Mesangial cell (primary cell): ENCODE measurements around the gene NCBP1. TPM values are rescaled to one million over a fixed set of nuclear protein-coding genes. Genes with fewer than 3 reads are reported as not detected.

ENCODE experiments used
- total RNA-seq: library from RNA; depleted of rRNA; stranded (reverse); fragments of >200 nt; gene quantifications from 2 replicates; pipeline ENCODE4 v1.2.3, GENCODE V29; 2015

Gene NCBP1
- 13.7 and 26.4 TPM in 2 replicates for total RNA-seq

GRCh38 chr9:97632985-97633858 is at the start of gene NCBP1, which contains the start of gene TSTD2:
NCBP1 (plus strand) TSS chr9:97633821; CDS start chr9:97633882, 61 bp downstream.
TSTD2 (minus strand) TSS chr9:97633368; CDS start chr9:97627562, 5,806 bp downstream.

GRCh38 chr9:97696803-97697601 is 63.4 kb downstream of the NCBP1 start, which contains the start of gene XPA:
XPA (minus strand) TSS chr9:97697340; CDS start chr9:97697292, 48 bp downstream.

Other genes with a start within 250 kb of the NCBP1 start
- 5.9 and 6.5 TPM in 2 replicates for gene TDRD7, start 221.7 kb upstream of the NCBP1 start, total RNA-seq
- 0.13 and 0.16 TPM in 2 replicates for gene TMOD1, start 132.2 kb upstream of the NCBP1 start, total RNA-seq
- gene TSTD2, start 453 bp upstream of the NCBP1 start, total RNA-seq, result 9.8 and 10.8 TPM in 2 replicates
- gene XPA, start 63.5 kb downstream of the NCBP1 start, total RNA-seq, result 1.8 and 2.8 TPM in 2 replicates
- gene FOXE1, start 219.4 kb downstream of the NCBP1 start, total RNA-seq, result under 0.01 and 0.38 TPM in 2 replicates